ENCODE measurements around the gene SEPTIN10.
A peak's percentile ranks its signal among the peaks of the same experiment; 100 is the strongest.
"Not testable (repeated sequence)": the region's sequence is repeated elsewhere in the genome, so short reads cannot be mapped to it uniquely, and the experiment has no call there.

SEPTIN10 gene

GRCh38 chr2:109601783-109602182 is 12.0 kb downstream of the SEPTIN10 start:
- intact Hi-C loops (cut with micrococcal nuclease): no loop called here
- Mint-ChIP-seq H3K4me3 (no peak overlapping the region), H3K9me3 (no peaks in the 10 kb centered on the region), H3K27me3 (peaks cover 6% of the 10 kb centered on the region), H3K27ac (no peak overlapping the region), H3K36me3 (ENCODE audit: low read depth) (no peaks in the 10 kb centered on the region), H3K4me1 (ENCODE audit: low read depth) (peaks cover 4% of the 10 kb centered on the region)

- Mint-ChIP-seq H3K27ac (no peak overlapping the region), H3K9me3 (no peaks in the 10 kb centered on the region), H3K4me1 (ENCODE audit: low read depth) (no peaks in the 10 kb centered on the region), H3K36me3 (ENCODE audit: low read depth) (peaks cover 13% of the 10 kb centered on the region), H3K4me3 (no peak overlapping the region), H3K27me3 (no peaks in the 10 kb centered on the region)
- intact Hi-C loops (cut with micrococcal nuclease): no loop called here
Observed at GRCh38 chr2:109597283-109597682, 16.5 kb downstream of the SEPTIN10 start.

DNA sequence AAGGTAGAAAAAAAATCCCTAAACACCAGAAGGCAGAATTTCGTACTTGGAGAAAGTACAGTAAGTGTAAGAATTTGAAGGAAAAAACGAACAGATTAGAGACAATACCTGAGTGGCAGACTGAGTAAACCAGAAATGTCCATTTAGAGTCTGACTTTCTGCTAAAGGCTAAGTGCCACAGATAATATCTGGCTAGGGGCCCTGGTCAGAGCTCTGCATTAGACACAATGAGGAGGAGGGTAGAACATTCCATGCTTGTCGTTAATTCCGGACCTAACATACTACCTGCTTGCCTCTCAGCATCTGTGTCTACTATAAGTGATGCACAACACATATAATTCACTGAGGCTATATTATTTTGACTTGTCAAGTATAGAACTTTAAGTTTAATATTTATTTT is 18.1 kb downstream of the SEPTIN10 start:
- Mint-ChIP-seq H3K4me3 (no peak overlapping the region), H3K4me1 (ENCODE audit: low read depth) (no peaks in the 10 kb centered on the region), H3K36me3 (ENCODE audit: low read depth) (peaks cover 21% of the 10 kb centered on the region), H3K27me3 (no peaks in the 10 kb centered on the region), H3K27ac (no peak overlapping the region), H3K9me3 (no peaks in the 10 kb centered on the region)
- intact Hi-C loops (cut with micrococcal nuclease): no loop called here

DNA sequence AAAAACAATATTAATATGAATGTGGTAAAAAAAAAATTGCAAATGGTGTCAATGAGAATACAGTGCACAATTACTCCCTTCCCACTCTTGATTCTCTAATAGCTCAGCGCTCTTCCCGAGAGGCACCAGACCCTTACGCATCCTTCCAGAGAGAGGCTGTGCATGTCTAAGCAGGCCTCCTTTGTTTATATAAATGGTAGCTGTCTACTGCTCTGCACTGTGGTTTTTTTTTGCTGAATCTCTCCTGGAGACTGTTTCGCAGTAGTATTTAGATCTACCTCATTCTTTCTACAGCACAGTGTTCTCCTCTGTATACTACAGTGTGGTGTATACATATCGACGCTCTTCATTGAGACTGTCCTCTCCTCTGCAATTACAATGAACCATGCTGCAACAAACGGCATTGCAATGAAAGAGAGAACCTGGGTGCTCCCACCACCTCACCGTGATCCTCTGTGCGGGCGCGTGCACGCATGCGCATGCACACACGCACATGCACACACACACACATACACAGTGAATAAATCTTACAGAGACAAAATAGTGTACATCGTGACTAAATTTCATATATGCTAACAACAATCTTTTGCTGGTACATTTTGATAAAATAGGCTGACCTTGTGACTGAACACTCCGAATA is 19.4 kb downstream of the SEPTIN10 start:
- intact Hi-C loops (cut with micrococcal nuclease): no loop called here
- H3K9me3 Mint-ChIP-seq: no peaks in the 10 kb centered on the region
- H3K4me3 Mint-ChIP-seq: no peak overlapping the region
- H3K4me1 Mint-ChIP-seq (ENCODE audit: low read depth): no peaks in the 10 kb centered on the region
- H3K27ac Mint-ChIP-seq: no peak overlapping the region
- peaks cover 27% of the 10 kb centered on the region for H3K36me3 Mint-ChIP-seq (ENCODE audit: low read depth)
- H3K27me3 Mint-ChIP-seq: no peaks in the 10 kb centered on the region

GRCh38 chr2:109592905-109593304 is 20.9 kb downstream of the SEPTIN10 start:
- Mint-ChIP-seq H3K27ac (no peak overlapping the region), H3K4me1 (ENCODE audit: low read depth) (no peaks in the 10 kb centered on the region), H3K27me3 (no peaks in the 10 kb centered on the region), H3K9me3 (no peaks in the 10 kb centered on the region), H3K4me3 (no peak overlapping the region), H3K36me3 (ENCODE audit: low read depth) (peaks cover 30% of the 10 kb centered on the region)
- intact Hi-C loops (cut with micrococcal nuclease): no loop called here

DNA sequence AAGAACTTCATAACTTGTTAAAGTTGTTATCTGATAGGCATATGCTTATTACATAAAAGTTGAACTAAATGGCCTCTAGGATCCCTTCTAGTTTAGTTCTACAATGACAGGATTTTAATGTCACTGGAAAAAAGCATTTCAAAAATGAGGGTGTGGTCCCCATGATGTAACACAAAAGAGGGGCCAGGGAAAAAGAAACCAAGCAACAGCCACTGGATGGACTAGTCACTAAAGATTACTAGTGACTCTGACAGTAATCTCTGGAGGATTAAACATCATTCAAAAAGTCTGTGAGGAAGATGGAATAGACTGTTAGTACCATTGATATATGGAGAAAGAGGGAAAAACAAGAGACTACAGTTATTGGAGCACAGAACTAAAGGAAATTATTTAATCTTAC is 22.6 kb downstream of the SEPTIN10 start:
- Mint-ChIP-seq H3K27me3 (peaks cover 2% of the 10 kb centered on the region), H3K4me3 (no peak overlapping the region), H3K9me3 (no peaks in the 10 kb centered on the region), H3K36me3 (ENCODE audit: low read depth) (peaks cover 34% of the 10 kb centered on the region), H3K27ac (no peak overlapping the region), H3K4me1 (ENCODE audit: low read depth) (no peaks in the 10 kb centered on the region)
- intact Hi-C loops (cut with micrococcal nuclease): no loop called here

- Mint-ChIP-seq H3K27ac (no peak overlapping the region), H3K4me1 (ENCODE audit: low read depth) (no peaks in the 10 kb centered on the region), H3K36me3 (ENCODE audit: low read depth) (peaks cover 47% of the 10 kb centered on the region), H3K4me3 (no peak overlapping the region), H3K9me3 (no peaks in the 10 kb centered on the region), H3K27me3 (peaks cover 2% of the 10 kb centered on the region)
- intact Hi-C loops (cut with micrococcal nuclease): no loop called here
Observed at GRCh38 chr2:109586687-109587086, 27.1 kb downstream of the SEPTIN10 start.

- intact Hi-C loops (cut with micrococcal nuclease): no loop called here
- no peak overlapping the region for H3K27ac Mint-ChIP-seq
- H3K4me3 Mint-ChIP-seq: no peak overlapping the region
- peaks cover 42% of the 10 kb centered on the region for H3K36me3 Mint-ChIP-seq (ENCODE audit: low read depth)
- peaks cover 2% of the 10 kb centered on the region for H3K27me3 Mint-ChIP-seq
- no peaks in the 10 kb centered on the region for H3K9me3 Mint-ChIP-seq
- no peaks in the 10 kb centered on the region for H3K4me1 Mint-ChIP-seq (ENCODE audit: low read depth)
Observed at GRCh38 chr2:109582928-109583895, 30.6 kb downstream of the SEPTIN10 start.

DNA sequence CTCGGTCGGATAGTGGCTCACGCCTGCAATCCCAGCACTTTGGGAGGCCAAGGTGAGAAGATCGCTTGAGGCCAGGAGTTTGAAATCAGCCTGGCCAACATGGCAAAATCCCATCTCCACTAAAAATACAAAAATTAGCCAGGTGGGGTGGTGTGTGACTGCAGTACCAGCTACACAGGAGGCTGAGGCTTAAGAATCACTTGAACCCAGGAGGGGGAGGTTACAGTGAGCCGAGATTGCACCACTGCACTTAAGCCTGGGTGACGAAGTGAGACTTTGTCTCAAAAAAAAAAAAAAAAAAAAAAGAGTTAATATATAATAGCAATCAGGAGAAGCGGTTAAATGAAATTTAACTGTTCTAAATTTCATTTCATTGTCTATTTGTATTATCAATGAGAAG is 36.1 kb downstream of the SEPTIN10 start:
- H3K27ac Mint-ChIP-seq; H3K4me1 Mint-ChIP-seq (ENCODE audit: low read depth); H3K27me3 Mint-ChIP-seq; H3K4me3 Mint-ChIP-seq; H3K9me3 Mint-ChIP-seq; intact Hi-C loops (cut with micrococcal nuclease): not testable (repeated sequence)
- H3K36me3 Mint-ChIP-seq (ENCODE audit: low read depth): peaks cover 30% of the 10 kb centered on the region

- Mint-ChIP-seq H3K9me3 (no peaks in the 10 kb centered on the region), H3K27ac (no peak overlapping the region), H3K36me3 (ENCODE audit: low read depth) (peaks cover 36% of the 10 kb centered on the region), H3K4me3 (no peak overlapping the region), H3K27me3 (no peaks in the 10 kb centered on the region), H3K4me1 (ENCODE audit: low read depth) (no peaks in the 10 kb centered on the region)
- intact Hi-C loops (cut with micrococcal nuclease): no loop called here
Observed at GRCh38 chr2:109575373-109575772, 38.4 kb downstream of the SEPTIN10 start.

GRCh38 chr2:109563980-109564550 is 49.7 kb downstream of the SEPTIN10 start:
- Mint-ChIP-seq H3K27ac (peak overlapping the region; percentile 43), H3K4me1 (ENCODE audit: low read depth) (peaks cover 20% of the 10 kb centered on the region), H3K4me3 (no peak overlapping the region), H3K9me3 (no peaks in the 10 kb centered on the region), H3K36me3 (ENCODE audit: low read depth) (peaks cover 51% of the 10 kb centered on the region), H3K27me3 (peaks cover 2% of the 10 kb centered on the region)
- intact Hi-C loops (cut with micrococcal nuclease): no loop called here

DNA sequence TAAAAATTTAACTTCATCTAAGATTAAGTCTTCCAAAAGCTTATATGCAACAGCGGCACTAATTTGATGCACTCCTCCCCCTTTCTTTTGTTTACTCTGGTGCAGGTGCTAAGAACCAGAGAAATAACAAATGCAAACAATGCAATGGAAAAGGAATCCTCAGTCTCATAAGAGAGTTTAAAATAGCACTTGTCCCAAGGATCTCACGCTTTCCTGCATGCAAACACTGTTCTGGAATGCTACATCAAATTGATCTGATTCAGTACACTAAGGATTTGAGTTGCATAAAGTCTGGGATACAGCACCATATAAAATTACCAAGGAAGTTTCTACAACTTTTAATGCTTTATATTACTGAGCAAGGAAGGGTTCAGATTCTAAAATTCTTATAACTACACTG is 50.5 kb downstream of the SEPTIN10 start:
- Mint-ChIP-seq H3K4me1 (ENCODE audit: low read depth) (peaks cover 26% of the 10 kb centered on the region), H3K9me3 (no peaks in the 10 kb centered on the region), H3K36me3 (ENCODE audit: low read depth) (peaks cover 52% of the 10 kb centered on the region), H3K27me3 (peaks cover 2% of the 10 kb centered on the region), H3K27ac (no peak overlapping the region), H3K4me3 (no peak overlapping the region)
- intact Hi-C loops (cut with micrococcal nuclease): no loop called here

GRCh38 chr2:109562421-109562820 is 51.3 kb downstream of the SEPTIN10 start:
- Mint-ChIP-seq H3K4me1 (ENCODE audit: low read depth) (peaks cover 26% of the 10 kb centered on the region), H3K4me3 (no peak overlapping the region), H3K9me3 (no peaks in the 10 kb centered on the region), H3K27me3 (no peaks in the 10 kb centered on the region), H3K27ac (peak overlapping the region; percentile 28), H3K36me3 (ENCODE audit: low read depth) (peaks cover 52% of the 10 kb centered on the region)
- intact Hi-C loops (cut with micrococcal nuclease): no loop called here

- Mint-ChIP-seq H3K9me3 (no peaks in the 10 kb centered on the region), H3K27ac (no peak overlapping the region), H3K4me1 (ENCODE audit: low read depth) (peaks cover 29% of the 10 kb centered on the region), H3K27me3 (no peaks in the 10 kb centered on the region), H3K36me3 (ENCODE audit: low read depth) (peaks cover 44% of the 10 kb centered on the region), H3K4me3 (no peak overlapping the region)
- intact Hi-C loops (cut with micrococcal nuclease): no loop called here
Observed at GRCh38 chr2:109560265-109560664, 53.5 kb downstream of the SEPTIN10 start.
